Subcutaneous abdominal adipose tissue (tissue), 5 donors: Measurements from ENCODE around the gene BHLHA15.
A peak's percentile ranks its signal among the peaks of the same experiment; 100 is the strongest.

ENCODE experiments used
- H3K27ac ChIP-seq: one replicate; pipeline ENCODE4 v1.7.0; 2013; ENCODE audit warnings: low read depth, mild to moderate bottlenecking, inconsistent platforms, low read length, moderate library complexity
- H3K27me3 ChIP-seq, 5 donors: one replicate each; pipeline ENCODE4 v1.7.0; 2013; ENCODE audit warnings: low read length in 5 of 5, inconsistent platforms in 1 of 5; ENCODE audit not compliant: control insufficient read depth in 5 of 5, insufficient read depth in 4 of 5
- H3K36me3 ChIP-seq, 5 donors: one replicate each; pipeline ENCODE4 v1.7.0; 2013; ENCODE audit warnings: low read length in 5 of 5; ENCODE audit not compliant: control insufficient read depth in 5 of 5, insufficient read depth in 5 of 5
- H3K4me1 ChIP-seq, 5 donors: one replicate each; pipeline ENCODE4 v1.7.0; 2013; ENCODE audit warnings: low read length in 5 of 5, mild to moderate bottlenecking in 3 of 5, moderate library complexity in 1 of 5; ENCODE audit not compliant: control insufficient read depth in 5 of 5, insufficient read depth in 5 of 5
- H3K4me3 ChIP-seq, 5 donors: one replicate each; pipeline ENCODE4 v1.7.0; 2013; ENCODE audit warnings: low read length in 5 of 5, low read depth in 1 of 5
- H3K9ac ChIP-seq, 5 donors: one replicate each; pipeline ENCODE4 v1.7.0; 2013; ENCODE audit warnings: low read length in 5 of 5, mild to moderate bottlenecking in 4 of 5, moderate library complexity in 3 of 5
- H3K9me3 ChIP-seq, 5 donors: one replicate each; pipeline ENCODE4 v1.7.0; 2013; ENCODE audit warnings: low read length in 5 of 5; ENCODE audit not compliant: control insufficient read depth in 5 of 5
- donor health status: healthy.
- donor health status: healthy.
- donor health status: healthy.
- donor health status: healthy.
- donor health status: healthy.

The BHLHA15 gene

DNA sequence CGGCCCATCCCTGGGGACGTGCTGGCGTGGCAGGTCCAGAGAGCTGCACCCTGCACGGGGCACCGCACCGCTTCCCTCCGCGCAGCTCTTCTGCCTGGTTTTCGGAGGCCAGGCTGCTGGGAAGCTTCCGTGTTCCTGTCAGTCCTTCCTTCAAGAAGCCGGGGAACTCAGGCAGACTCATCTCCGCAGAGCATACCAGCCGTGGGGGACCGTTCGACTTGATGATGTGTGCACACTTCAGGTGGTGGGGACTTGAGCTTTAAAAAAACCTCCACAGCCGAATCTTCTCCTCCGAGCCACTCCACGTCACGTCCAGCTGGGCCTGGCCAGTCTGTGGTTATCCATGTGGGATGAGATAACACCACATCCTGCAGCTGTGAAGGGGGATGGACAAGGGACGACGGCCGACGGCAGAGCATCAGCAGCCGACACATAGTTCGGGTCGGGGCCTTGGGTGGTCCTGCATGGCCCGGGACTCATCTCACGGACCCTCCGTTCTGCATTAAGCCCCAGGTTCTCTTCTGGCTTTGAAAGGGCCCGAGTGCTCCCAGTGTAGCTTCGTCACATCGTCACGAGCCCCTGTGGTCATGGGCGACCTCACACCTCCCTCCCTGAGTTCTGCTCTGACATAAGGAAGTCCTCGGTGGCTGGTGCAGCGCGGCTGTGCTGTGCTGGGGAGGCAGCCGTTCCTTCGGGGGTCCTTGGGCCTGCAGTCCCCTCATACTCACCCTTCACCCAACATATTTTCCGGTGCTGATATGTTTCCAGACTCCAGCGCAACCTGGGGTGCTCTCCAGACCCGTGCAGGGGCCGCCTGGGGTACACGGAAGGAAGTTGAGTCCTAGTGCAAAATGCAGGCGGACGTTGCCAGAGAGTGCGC, 4.5 kb upstream of the BHLHA15 start:
- peaks cover 3 to 45% (median 40%) of the 10 kb centered on the region in 5 donors for H3K36me3 ChIP-seq
- H3K4me1 ChIP-seq, result peaks cover 0 to 9% (median 6%) of the 10 kb centered on the region in 5 donors
- H3K9ac ChIP-seq, result no peak overlapping the region
- no peak overlapping the region for H3K4me3 ChIP-seq
- H3K27me3 ChIP-seq, result peaks cover 2 to 3% (median 2%) of the 10 kb centered on the region in 5 donors
- H3K9me3 ChIP-seq, result no peaks in the 10 kb centered on the region
- no peak overlapping the region for H3K27ac ChIP-seq

DNA sequence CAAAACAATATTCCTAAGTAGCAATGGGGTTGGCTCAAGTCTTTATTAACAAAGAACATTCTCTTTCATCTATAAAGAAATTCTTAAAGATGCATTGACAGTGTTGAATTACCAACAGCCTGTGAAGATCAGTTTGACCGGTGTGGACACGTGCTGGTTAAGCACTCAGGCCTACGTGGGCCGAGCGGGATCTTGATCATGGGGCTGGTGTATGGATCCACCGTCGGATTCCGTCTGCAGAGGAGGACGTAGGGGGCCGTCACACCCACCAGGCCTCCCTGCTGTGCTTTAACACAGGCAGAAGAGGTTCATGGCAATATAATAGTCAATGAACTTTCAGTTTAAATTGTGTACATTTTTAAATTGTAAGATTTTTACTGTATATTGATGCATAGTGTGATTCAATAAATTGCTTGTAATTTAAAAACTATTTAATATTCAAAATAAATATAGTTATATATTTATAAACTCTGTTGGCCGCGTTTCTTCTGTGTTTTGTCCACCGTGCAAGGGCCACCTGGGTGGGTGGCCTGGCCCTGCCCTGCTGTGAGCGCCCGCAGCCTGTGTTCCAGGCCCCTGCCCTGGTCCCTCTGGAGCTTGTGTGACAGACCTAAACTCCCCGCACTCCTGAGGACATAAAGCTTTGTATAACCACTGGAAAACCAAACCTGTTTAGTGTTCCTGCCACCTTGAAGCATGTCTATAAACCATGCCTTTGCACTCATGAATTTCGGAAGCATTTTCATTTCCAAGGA, 1.9 kb upstream of the BHLHA15 start:
- Histone ChIP-seq H3K4me3 (no peak overlapping the region), H3K27me3 (peaks cover 5 to 10% (median 6%) of the 10 kb centered on the region in 5 donors), H3K9me3 (no peaks in the 10 kb centered on the region), H3K9ac (no peak overlapping the region), H3K36me3 (peaks cover 3 to 30% (median 28%) of the 10 kb centered on the region in 5 donors), H3K4me1 (peaks cover 0 to 18% (median 14%) of the 10 kb centered on the region in 5 donors), H3K27ac (no peak overlapping the region)

DNA sequence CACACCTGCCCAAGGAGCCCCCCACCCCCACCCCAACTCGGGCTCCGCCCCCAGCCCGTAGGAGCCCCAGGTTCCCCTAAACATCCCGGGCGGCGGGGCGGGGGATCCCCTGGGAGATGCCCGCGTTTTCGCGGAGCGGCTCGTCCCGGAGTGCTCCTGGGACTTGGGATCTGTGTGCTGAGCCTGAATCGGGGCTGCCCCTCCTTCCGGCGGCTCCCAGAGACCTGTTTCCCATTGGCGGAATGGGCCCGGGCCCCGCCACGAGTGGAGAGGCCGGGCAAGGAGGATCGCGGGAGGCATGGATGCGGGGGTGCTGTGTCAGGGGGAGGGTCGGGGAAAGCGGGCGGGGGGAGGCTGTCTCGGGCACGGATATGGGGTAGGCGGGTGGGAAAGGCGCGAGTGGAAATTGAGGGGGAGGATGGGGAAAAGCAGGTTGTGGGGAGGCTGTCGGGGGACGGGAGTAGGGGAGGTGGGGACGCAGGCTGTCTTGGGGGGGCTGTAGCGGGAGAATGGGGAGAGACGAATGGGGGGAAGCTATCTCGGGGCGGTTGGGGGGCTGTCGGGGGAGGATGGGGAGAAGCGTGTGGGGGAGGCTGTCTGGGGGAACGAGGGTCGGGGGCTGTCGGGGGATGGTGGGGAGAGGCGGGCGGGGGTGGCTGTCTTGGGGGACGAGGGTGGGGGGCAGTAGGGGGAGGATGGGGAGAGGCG, 572 bp upstream of the BHLHA15 start:
- peaks cover 5 to 10% (median 6%) of the 10 kb centered on the region in 5 donors for H3K27me3 ChIP-seq
- no peak overlapping the region for H3K9ac ChIP-seq
- H3K27ac ChIP-seq, result no peak overlapping the region
- H3K9me3 ChIP-seq, result no peaks in the 10 kb centered on the region
- H3K4me1 ChIP-seq, result peaks cover 0 to 18% (median 14%) of the 10 kb centered on the region in 5 donors
- H3K36me3 ChIP-seq, result peaks cover 3 to 20% (median 16%) of the 10 kb centered on the region in 5 donors
- peak overlapping the region in 1 of 5 donors; percentile 35 for H3K4me3 ChIP-seq

DNA sequence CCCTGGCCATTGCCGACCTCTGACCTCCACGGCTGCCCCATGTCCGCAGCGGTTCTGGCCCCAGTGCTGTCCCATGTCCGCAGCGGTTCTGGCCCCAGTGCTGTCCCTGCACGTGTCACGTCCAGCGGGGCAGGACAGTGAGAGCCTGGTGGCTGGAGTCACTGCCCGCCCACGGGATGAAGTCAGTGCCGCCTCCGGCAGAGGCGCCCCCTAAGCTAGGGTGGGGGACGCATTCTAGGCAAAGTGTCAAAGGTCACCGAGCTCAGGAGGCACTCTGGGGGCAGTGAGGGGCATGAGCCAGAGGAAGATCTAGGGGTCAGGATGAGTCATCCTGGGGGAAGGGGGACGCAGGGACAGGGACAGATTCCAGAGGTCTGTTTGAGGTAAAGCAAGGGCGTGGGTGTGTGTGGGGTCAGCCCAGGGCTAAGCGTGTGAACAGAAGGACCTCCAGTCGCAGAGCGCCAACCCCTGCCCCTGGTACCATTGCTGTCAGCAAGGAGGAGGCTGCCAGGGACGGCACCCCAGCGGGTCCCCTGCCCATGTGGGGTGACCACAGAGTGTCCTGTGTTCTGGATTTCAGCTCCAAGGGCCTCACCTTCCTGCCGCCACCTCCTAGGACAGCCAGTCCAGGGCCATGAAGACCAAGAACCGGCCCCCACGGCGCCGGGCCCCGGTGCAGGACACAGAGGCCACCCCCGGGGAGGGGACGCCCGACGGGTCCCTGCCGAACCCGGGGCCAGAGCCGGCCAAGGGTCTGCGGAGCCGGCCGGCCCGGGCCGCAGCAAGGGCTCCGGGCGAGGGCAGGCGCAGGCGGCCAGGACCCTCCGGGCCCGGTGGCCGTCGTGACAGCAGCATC, 665 bp downstream of the BHLHA15 start:
- H3K4me3 ChIP-seq, result no peak overlapping the region
- no peak overlapping the region for H3K27ac ChIP-seq
- no peak overlapping the region for H3K9ac ChIP-seq

DNA sequence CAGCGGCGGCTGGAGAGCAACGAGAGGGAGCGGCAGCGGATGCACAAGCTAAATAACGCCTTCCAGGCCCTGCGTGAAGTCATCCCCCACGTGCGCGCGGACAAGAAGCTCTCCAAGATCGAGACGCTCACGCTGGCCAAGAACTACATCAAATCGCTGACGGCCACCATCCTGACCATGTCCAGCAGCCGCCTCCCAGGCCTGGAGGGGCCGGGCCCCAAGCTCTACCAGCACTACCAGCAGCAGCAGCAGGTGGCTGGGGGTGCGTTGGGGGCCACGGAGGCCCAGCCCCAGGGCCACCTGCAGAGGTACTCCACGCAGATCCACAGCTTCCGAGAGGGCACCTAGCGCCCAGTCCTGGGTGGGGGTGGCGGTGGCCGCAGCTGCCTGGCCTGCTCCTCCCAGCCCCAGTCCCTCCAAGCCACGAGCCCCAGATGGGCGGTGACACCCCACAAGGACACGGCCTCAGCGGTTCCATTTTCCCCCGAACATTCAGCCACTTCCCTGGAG, 1.3 kb downstream of the BHLHA15 start:
- peaks cover 0 to 18% (median 13%) of the 10 kb centered on the region in 5 donors for H3K36me3 ChIP-seq
- H3K4me3 ChIP-seq, result no peak overlapping the region
- H3K27me3 ChIP-seq, result peaks cover 5 to 10% (median 6%) of the 10 kb centered on the region in 5 donors
- no peaks in the 10 kb centered on the region for H3K9me3 ChIP-seq
- no peak overlapping the region for H3K9ac ChIP-seq
- no peak overlapping the region for H3K27ac ChIP-seq
- peaks cover 0 to 18% (median 15%) of the 10 kb centered on the region in 5 donors for H3K4me1 ChIP-seq

More for the DNA sequence above, 665 bp downstream of the BHLHA15 start:
- H3K27me3 ChIP-seq, result peaks cover 5 to 10% (median 6%) of the 10 kb centered on the region in 5 donors
- H3K9me3 ChIP-seq, result no peaks in the 10 kb centered on the region
- peaks cover 0 to 15% (median 12%) of the 10 kb centered on the region in 5 donors for H3K36me3 ChIP-seq
- peaks cover 0 to 18% (median 14%) of the 10 kb centered on the region in 5 donors for H3K4me1 ChIP-seq

DNA sequence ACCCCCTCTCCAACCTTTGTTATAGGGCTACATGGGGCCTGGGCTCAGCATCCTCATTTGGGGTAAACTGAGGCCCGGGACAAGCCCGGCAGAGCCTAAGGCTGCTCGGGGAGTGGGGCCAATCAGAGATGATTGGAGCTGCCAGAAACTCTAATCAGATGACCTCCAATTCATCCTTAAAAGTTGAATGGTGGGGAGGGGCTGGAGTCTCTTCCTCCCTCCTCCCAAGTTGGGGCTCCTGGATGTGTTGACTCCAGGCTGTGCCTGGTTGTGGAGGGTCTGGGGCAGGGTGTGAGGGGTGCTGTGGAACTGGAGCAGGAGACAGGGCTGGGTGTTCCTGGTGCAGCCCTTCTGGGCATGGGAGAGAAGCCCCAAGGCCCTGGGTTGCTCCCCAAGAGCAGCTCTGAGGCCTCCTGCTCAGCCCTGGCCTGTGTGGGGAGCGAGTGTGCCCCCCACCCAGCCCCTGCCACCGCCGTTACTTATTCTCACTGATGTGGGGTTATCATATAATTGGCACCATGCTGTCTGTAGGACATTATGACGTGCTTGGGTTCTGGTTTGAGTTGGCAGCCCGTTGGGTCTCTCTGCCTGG, 2.2 kb downstream of the BHLHA15 start:
- Histone ChIP-seq H3K27ac (no peak overlapping the region), H3K4me3 (no peak overlapping the region), H3K9ac (no peak overlapping the region), H3K27me3 (peaks cover 5 to 10% (median 6%) of the 10 kb centered on the region in 5 donors), H3K36me3 (peaks cover 0 to 21% (median 15%) of the 10 kb centered on the region in 5 donors), H3K9me3 (no peaks in the 10 kb centered on the region), H3K4me1 (peaks cover 0 to 20% (median 16%) of the 10 kb centered on the region in 5 donors)

DNA sequence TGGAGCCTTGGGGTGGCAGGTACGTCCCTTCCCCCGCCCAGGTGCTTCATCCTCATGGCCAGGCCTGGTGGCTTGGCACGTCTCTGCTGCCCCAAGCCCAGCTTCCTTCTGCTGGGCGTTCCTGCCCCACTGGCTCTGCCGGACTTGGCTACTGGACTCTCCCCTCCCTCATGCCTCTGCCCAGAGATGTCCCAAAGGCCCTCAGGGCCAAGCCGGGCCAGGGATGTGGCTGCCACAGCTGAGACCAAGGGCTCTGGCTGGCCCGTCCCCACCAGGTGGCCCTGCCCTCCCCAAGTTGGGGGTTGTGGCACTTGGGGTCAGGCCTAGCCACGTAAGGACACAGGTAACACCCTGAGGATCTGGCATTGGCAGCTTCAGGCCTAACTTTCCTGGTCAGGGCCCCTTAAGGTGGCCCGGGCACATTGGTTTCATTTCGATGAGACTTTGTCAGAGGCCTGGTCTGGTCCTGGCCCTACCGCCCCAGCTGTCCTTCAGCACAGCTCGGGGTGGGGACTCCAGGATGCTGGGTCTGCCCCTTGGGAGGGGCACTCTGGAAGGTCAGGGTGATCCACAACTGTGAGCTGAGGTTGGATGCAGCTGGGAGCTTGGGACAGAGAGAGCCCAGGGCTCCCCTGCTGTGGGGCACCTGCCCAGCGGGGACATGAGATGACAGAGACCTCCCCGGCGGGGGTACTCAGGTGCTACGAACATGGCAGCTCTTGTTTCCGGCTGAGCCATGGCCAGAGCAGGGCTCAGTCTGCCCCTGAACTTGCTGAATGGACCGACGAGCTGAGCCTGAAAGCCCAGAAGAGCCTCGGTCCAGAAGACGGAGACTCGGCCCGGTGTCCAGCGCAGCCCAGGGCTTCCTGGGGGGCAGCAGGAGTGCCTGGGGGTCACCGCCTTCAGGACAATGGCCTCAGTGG, 2.9 kb downstream of the BHLHA15 start:
- H3K9me3 ChIP-seq, result no peaks in the 10 kb centered on the region
- no peak overlapping the region for H3K9ac ChIP-seq
- peaks cover 5 to 10% (median 6%) of the 10 kb centered on the region in 5 donors for H3K27me3 ChIP-seq
- H3K4me1 ChIP-seq, result peaks cover 0 to 20% (median 15%) of the 10 kb centered on the region in 5 donors
- H3K4me3 ChIP-seq, result no peak overlapping the region
- H3K36me3 ChIP-seq, result peaks cover 0 to 21% (median 15%) of the 10 kb centered on the region in 5 donors
- H3K27ac ChIP-seq, result no peak overlapping the region

DNA sequence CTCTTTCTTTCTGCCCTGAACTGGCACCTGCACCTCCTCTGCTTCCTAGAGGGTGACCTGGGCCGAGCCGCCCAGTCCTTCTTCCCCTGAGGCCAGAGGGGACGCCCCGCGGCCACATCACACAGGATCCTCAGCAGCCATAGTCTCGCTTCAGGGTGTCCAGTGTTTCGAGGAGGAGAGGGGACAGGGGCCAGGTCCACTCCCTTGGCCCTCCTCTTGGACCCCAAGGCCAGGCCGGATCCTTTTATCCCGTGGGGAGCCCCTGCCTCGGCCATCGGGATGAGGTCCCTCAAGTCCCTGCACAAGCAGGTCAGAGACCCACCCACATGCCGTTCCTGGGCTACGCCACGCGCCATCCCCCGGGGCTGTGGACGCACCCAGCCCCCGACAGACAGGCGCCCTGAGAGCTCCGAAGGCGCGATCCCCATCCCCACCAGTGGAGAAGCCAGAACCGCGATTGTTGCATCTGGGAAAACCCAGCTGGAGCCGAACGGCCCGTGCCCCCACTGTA, 3.6 kb downstream of the BHLHA15 start:
- no peak overlapping the region for H3K27ac ChIP-seq
- H3K27me3 ChIP-seq, result peaks cover 5 to 10% (median 6%) of the 10 kb centered on the region in 5 donors
- H3K4me3 ChIP-seq, result no peak overlapping the region

More for the DNA sequence above, 3.6 kb downstream of the BHLHA15 start:
- peaks cover 0 to 20% (median 15%) of the 10 kb centered on the region in 5 donors for H3K4me1 ChIP-seq
- peaks cover 0 to 21% (median 15%) of the 10 kb centered on the region in 5 donors for H3K36me3 ChIP-seq
- H3K9ac ChIP-seq, result no peak overlapping the region
- H3K9me3 ChIP-seq, result no peaks in the 10 kb centered on the region
